Measurements from ENCODE around the gene ELOF1. TPM values are rescaled to one million over a fixed set of nuclear protein-coding genes. Genes with fewer than 3 reads are reported as not detected.

The ELOF1 gene
- total RNA-seq, 1 donor from 2014 or later = 44.3 TPM

- TF ChIP-seq CTCF (IDR thresholded peaks at IDR 0.05) = no peak
- H3K27ac ChIP-seq = no peak overlapping the region
- H3K9me3 ChIP-seq = no peaks in the 10 kb centered on the region
- intact Hi-C loops (cut with DNase I) = no loop called here
- ATAC-seq = no peak
- no peaks in the 10 kb centered on the region for H3K36me3 ChIP-seq
- H3K4me3 ChIP-seq = no peak overlapping the region
- no peak for DNase-seq
- peaks cover 24% of the 10 kb centered on the region for H3K4me1 ChIP-seq
- no peaks in the 10 kb centered on the region for H3K27me3 ChIP-seq (ENCODE audit: low read depth)
These were observed 27.3 kb upstream of the ELOF1 start for GRCh38 chr19:11586331-11586730.

- peak overlapping the region; percentile 28 for H3K4me3 ChIP-seq
- no peaks in the 10 kb centered on the region for H3K36me3 ChIP-seq
- peak overlapping the region; percentile 84 for H3K27ac ChIP-seq
- intact Hi-C loops (cut with DNase I) = no loop called here
- no peaks in the 10 kb centered on the region for H3K27me3 ChIP-seq (ENCODE audit: low read depth)
- ATAC-seq = peak; percentile 46 to 72
- no peaks in the 10 kb centered on the region for H3K9me3 ChIP-seq
- no peak for DNase-seq
- TF ChIP-seq CTCF (IDR thresholded peaks at IDR 0.05) = no peak
- peaks cover 64% of the 10 kb centered on the region for H3K4me1 ChIP-seq
These were observed 22.7 kb upstream of the ELOF1 start for GRCh38 chr19:11581740-11582139.

- intact Hi-C loops (cut with DNase I) = no loop called here
- peaks cover 72% of the 10 kb centered on the region for H3K4me1 ChIP-seq
- ATAC-seq (no peak), DNase-seq (no peak)
- no peaks in the 10 kb centered on the region for H3K9me3 ChIP-seq
- H3K27ac ChIP-seq = peak overlapping the region; percentile 84
- H3K27me3 ChIP-seq (ENCODE audit: low read depth) = no peaks in the 10 kb centered on the region
- peak overlapping the region; percentile 64 for H3K4me3 ChIP-seq
- no peak for TF ChIP-seq CTCF (IDR thresholded peaks at IDR 0.05)
- H3K36me3 ChIP-seq = no peaks in the 10 kb centered on the region
These were observed 21.1 kb upstream of the ELOF1 start for GRCh38 chr19:11580116-11580515.

- peaks cover 67% of the 10 kb centered on the region for H3K4me1 ChIP-seq
- intact Hi-C loops (cut with DNase I) = no loop called here
These were observed 19.5 kb upstream of the ELOF1 start for GRCh38 chr19:11578258-11579142.

More at GRCh38 chr19:11578258-11579142, 19.5 kb upstream of the ELOF1 start:
- DNase-seq (peak; percentile 92), ATAC-seq (peak; percentile 54 to 71)
- TF ChIP-seq CTCF (IDR thresholded peaks at IDR 0.05) = no peak
- peak overlapping the region; percentile 64 for H3K4me3 ChIP-seq
- H3K36me3 ChIP-seq = no peaks in the 10 kb centered on the region
- H3K9me3 ChIP-seq = no peaks in the 10 kb centered on the region
- H3K27ac ChIP-seq = peak overlapping the region; percentile 82
- H3K27me3 ChIP-seq (ENCODE audit: low read depth) = no peaks in the 10 kb centered on the region
